HG03139 (cell line): Measurements from ENCODE around the gene NAPA.
"Not testable (repeated sequence)": the region's sequence is repeated elsewhere in the genome, so short reads cannot be mapped to it uniquely, and the experiment has no call there.

Experiments used
- ATAC-seq: cut with Tn5 transposase; IDR thresholded peaks from one replicate; pipeline ENCODE4 v1.9.1; 2021; ENCODE audit not compliant: unreplicated experiment

Gene NAPA

DNA sequence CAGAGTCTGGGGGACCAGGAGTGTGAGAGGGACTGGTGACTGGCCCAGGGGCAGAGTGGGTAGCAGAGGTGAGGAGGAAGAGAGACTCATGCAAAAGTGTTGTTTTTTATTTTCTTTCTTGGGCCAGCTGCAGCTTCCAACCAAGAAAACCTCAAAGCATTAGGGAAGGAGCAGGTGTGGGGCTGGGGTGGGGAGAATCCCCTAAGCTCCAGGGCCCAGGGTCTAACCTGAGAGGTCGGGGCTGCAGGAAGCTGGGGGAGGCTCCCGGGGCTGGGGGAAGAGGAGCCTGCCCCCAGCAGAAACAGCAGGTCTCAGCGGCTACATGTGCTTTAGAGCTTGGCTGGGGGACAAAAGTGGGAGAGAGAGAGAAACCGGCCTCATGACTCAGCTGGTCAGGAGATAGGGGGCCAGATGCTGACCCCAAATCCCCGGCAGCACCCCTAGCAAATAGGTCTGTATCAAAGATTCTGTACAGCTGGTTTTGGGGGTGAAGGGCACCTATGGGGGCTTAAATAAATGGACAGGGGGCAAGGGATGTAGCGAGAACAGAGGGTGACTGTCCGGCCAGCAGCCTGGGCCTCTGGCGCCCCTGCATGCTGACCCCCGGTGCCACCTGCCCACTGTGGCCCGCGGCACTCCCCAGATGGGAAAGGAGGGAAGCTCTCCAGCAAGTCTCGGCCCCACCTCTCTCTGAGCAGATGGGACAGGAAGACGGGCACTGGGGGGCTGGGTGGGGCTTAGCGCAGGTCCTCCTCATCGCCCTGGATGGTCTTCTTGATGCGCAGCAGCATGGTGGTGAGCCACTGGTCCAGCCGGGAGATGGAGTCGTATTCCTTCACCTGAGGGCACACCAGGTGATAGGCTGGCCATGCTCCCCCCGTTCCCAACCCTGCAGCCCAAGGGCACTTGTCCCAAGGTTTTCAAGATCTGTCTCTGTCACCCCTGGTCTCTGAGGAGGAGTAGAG is 27.0 kb downstream of the NAPA start:
- ATAC-seq, result no peak

DNA sequence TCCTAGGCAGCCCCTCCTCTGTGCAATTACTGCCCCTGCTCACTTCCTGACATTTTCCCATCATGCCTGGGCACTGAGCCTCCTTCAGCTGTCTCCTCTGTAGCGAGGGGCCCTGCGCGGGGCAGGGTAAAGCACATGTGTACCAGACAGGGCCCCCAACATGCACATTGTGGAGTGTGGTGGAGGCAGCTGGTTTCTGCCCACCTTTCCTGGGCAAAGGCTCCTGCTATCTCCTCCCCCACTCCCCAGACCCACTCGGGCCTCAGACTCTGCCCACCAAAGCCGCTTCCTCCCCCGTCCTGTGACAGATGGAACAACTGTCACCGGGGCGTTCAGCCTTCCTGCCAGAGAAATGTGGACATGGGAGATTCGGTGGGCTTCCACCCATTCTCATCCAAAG is 28.0 kb downstream of the NAPA start:
- no peak for ATAC-seq

DNA sequence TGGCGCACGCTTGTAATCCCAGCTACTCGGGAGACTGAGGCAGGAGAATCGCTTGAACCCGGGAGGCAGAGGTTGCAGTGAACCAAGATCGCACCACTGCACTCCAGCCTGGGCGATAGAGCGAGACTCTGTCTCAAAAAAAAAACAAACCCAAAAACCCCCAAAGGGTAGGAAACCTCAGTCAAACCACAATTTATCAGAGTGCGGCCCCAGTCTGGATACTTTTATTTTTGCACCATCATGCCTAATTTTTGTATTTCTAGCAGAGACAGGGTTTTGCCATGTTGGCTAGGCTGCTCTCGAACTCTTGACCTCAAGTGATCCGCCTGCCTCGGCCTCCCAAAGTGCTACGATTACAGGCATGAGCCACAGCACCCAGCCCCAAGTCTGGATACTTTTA is 28.6 kb downstream of the NAPA start:
- ATAC-seq, result not testable (repeated sequence)

DNA sequence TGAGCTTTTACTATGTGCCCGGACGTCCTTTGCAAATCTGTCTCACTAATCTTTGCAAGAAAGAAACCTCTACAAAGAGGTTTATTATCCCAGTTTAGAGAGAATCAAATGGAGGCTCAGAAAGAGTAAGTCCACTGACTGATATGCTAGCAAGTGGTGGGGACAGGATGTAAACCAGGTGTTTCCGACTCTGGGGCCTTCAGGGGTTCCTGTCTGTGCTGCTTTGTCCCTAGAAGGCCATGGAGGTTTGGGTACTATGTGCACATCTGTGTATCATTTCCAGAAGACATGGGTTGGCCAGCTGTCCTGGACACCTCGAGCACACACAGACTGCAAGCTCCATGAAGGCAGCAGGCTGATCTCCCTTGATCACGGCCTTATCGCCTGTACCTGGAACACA is 29.7 kb downstream of the NAPA start:
- no peak for ATAC-seq

DNA sequence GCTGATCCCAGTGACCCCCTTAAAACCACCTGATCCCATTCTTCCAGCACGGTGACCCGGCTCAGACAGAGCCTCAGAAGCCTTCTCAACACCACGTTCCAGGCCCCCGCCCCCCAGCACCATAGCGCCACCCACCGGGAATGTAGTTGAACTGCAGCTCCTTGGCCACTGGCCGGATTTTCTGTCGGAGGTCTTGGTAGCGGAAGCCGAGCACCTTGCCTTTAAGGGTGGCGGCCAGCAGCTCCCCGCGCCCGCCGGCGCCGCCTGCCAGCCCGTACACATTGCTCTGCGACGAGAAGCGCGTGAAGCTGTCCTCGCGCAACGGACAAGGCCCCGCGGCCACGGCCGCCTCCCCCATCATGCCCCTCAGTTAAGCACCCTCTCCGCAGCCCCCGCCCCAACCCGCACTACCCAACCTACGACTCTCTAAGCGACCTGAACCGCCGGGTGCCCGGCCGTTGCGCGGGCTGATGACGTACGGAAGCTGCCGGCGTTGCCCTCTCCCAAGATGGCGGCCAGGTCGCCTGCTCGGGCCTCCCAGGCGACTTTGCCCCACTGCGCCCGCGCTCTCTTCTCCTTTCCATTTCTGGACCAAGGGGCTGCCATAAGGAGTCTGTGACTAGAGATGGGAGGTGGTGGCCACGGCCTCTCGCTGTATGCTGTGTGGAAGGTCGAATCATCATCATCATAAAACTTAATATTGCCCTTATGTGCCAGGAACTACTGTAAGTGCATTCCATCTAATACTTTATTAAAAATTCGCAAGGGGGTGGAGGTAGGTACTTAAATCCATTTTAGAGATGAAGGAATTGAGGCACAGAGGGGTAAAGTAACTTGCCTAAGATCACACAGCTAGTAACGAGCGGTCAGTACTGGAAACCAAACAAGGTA is 30.8 kb downstream of the NAPA start, which contains the start of gene KPTN:
KPTN (minus strand) TSS at position 420 of the 891 bp plus-strand sequence; CDS start at position 361, 59 bp downstream.
- ATAC-seq, result peak; percentile 51

DNA sequence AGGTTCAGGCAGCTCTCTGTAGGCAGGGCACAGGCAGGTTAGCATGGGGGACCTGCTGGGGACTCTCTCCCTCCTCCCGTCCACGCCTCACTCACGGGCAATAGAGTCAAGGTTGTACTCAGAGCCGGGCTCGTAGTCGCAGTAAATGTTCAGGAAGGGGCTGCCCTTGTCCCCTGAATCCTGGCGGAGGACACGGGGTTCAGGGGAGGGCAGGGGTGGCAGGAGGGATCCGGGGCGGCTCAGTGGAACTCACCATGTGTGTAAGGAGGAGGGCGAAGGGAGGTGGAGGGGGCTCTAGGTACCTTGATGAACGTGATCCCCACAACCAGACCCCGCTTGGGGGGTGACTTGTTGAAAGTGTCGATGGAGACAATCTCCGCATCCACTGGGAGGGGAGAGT is 31.7 kb downstream of the NAPA start:
- no peak for ATAC-seq

DNA sequence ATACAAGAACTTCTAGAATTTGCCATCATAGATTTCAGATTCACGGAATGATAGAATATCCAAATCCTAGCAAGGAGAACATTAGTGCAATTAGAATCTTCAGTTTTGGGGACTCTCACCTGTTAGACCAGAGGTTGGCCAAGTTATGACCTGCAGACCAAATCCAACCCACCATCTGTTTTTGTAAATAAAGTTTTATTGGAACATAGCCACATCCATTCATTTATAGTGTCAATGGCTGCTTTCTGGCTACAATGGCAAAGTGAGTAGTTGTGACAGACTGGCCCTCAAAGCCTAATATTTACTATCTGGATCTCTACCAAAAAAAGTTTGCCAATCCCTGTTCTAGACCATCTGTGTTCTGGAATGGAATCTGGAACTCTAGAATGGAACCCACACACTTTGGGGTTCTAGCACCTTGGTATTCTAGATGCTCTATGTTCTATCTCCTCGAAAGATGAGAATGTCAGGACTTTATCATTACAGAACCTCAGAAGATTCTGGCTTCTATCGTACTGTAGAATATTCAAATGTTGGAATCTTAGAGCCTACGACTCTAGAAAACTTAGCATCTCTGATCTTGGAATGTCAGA is 33.3 kb downstream of the NAPA start:
- ATAC-seq, result no peak

DNA sequence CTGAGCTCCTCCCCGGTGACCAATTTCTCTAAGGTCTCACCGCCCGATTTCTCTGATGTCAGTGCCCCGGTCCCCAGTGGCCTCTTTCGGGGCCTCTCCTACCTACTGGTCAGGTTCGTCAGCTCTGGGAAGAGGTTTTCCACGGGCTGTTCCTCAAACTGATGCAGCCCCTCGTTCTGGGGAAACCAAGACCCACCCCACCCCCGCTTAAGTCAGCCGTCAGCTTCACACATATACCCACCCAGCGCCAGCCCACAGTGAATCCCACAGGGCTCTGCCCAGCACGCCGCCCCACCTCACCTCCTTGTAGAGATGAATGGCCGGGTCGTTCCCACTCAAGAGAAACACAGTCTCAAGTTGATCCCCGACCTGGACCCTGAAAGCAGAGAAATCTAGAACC is 34.2 kb downstream of the NAPA start:
- ATAC-seq, result no peak

DNA sequence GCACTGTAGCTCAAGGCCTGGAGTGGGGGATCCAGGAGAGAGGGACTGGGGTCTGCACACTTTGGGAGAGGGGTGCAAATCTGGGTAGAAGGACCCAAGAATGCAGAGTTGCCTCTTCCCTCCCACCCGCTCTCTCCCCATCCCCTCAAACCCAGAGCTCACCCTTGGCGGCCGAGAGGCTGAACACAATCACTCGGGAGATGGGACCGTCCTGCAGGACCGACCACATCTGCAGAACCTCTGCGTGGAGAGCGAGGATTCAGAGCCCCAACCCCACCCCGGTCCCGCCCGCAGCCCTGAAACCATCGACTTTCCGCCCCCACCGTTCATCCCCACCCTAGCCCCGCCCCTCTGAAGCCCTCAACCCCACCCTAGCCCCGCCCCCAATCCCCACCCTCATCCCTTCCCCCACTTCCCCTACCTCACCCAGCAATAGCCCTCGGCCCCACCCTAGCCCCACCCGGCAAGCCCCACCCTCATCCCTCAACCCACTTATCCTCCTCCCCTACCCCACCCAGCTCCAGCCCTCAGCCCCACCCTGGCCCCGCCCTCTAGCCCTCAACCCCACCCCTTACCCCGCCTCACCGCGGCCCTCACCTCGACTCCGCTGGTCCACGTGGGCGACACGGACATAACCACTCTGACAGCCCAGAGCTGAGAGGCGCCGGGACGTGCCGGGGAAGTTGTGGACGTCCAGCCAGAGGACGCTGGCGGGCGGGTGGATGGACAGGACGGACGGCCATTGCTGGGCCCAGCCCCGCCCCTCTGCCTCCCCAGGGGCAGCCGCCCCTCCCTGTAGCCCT is 35.0 kb downstream of the NAPA start:
- no peak for ATAC-seq

DNA sequence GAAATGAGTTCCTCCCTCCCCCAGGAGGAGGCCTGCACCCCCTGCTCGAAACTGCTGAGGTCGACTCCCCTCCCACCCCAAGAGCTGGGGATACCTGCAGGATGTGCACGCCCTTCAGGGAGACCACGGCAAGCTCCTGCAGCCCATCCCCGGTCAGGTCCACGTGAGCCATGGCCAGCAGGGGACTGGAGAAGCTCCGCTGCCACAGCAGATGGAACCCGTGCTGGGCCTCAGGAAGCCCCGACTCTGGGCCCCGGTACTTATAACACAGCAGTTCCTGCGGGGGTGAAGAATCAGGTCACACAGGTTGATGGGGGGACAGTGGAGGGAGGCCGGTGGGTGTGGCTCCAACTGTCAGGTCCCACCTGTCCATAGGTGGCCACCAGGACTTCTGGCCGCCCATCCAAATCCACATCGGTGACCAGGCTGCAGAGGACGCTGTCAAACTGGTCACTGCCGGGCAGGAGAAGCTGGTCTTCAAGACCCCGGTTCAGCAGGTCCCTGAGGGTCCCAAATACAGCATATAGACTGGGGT is 38.4 kb downstream of the NAPA start:
- ATAC-seq, result no peak

DNA sequence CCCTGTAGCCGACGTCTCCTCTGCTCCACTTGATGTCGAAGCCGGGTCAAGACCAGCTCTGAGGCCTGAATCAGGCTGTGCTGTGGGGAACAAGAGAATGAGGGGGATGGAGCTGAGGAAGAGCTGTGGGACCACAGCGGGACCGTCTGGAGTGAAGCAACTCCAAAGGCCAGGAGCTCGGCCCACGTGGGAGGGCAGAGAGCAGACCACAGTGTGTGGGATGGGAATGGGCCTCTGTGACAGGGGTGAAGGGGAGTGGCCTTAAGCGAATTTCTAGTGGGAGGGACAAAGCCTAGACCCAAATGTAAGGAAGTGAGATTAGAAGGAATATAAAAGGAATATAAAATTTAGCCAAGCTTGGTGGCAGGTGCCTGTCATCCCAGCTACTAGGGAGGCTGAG is 39.4 kb downstream of the NAPA start:
- ATAC-seq, result no peak

DNA sequence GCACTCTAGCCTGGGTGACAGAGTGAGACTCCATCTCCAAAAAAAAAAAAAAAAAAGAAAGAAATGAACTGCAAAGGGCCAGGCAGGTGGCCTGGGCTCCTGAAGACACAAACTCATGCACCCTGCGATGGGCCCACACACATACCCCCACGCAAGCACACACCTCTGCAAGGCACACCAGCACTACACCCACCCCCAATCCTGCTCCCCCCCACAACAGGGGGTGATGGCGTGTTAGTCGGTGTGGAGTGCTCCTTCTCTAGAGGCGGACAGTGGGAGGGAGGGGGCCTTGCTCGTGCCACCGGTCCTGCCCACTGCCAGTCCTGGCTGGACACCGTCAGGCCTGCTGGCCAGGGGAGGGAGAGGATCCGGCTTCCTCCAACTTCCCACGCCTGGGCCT is 41.5 kb downstream of the NAPA start:
- ATAC-seq, result no peak

DNA sequence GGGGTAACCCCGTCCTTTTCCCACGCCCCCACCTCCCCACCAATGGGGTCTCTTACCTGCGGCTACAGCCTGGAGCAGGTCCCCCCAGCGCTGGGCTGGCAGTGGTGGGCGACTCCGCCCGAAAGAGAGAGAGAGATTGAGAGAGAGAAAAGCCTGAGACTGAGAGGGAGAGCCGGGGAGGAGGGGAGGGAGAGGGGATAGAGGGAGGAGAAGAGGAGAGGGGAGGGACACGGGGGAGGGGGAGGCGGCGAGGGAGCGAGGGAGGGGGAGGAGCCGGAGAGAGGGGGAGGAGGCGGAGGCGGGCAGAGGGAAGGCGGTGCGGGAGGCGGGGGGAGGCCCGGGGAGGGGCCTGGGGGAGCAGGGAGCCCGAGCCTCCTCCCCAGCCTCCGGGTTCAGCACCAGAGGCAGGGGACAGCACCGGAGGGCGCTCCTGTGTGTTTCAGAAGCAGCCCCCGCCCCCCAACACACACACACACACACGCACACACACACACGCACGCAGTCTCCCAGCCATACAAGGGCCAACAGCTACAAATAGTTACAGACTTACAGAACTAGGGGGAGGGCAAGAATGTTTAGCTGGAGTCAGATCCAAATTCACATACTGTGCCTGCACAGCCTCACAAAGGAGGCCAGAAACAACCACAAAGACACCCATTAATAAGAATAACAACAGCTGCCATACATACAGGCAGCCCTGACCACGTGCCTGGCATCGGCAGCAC is 43.0 kb downstream of the NAPA start, which contains the start of gene SLC8A2:
SLC8A2 (minus strand) TSS at position 161 of the 725 bp plus-strand sequence. CDS start 5,490 bp downstream, outside the sequence.
- ATAC-seq, result no peak

DNA sequence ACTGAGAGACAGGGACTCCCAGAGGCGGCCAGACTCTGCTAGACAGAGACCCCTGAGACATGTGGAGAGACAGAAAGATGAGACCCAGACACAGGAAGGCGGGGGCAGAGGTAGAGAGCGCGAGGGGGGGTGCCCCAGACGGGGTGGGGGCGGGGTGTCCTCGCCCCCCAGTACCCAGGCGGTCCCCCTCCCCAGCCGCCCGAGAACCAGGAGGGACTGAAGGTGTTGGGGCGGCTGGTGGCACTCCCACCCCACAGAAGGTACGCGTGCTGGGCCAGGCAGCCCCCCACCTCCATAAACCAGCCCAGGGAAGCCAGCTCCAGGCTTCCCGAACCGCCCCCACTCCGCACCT is 43.5 kb downstream of the NAPA start:
- no peak for ATAC-seq

DNA sequence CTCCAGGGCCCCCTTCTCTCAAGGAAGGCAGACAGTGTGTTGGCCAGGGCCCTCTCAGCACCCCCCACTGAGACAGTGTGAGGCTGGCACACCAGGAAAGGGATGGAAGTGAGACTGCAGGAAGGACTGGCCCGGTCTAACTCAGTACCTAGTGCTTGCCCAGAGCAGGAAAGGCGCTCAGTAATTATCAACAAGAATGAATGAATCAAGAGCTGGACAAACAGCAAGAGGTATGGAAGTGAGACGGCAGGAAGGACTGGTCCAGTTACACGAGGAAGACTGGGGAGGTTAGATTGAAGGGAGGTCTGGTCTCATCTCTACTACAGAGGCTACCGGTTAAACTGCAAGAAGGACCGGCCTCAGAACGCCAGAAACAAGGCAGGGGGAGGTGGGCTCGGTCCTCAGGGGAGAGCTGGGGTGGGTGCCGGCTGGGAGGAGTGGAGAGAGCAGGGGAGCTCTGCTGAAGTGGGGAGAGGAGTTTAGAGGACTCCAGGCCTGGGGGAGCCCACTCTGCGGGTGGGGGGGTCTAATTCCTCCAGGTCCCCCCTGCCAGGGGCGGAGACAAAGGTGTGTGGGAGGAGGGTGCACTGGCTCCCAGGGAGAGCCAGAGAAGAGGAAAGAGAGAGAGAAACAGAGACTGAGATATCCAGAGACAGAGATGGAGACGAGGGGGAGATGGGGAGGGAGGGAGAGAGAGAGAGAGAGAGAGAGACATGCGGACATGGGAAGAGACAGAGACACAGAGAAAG is 44.2 kb downstream of the NAPA start:
- no peak for ATAC-seq

DNA sequence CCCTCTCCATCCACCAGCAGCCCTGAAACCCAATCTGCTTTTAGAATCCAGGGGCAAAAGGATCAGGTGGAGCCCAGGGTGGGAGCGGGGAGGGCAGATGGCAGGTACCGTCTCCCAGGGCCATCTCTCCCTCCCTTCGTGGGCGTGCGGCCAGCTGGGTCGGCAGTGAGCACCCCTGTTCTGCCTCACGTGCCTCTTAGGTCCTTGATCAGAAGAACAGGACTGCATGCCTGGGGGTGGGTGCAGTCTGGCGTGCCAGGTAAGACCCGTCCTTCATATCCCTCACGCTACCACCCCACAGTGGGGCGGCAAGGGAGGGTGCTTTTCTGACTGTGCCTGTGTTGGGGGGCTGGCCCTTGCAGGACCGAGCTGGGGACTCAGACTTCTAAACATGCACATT is 45.1 kb downstream of the NAPA start:
- ATAC-seq, result no peak

DNA sequence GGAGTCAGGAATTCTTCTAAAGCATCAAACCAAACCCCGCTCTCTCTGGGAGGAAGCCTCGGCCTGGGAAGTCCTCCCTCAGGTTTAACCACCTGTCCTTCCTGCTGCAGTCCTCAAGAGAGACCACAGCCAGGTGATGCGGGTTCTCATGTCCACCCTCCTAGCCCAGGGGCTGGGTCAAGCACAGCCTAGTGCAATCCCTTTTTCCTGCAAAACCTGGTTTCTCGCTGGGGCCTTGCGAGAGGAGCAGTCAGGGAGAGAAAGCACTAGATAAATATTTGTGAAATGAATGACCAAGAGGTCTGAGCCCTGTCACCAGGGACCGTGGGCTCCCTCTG is 45.5 kb downstream of the NAPA start:
- no peak for ATAC-seq

DNA sequence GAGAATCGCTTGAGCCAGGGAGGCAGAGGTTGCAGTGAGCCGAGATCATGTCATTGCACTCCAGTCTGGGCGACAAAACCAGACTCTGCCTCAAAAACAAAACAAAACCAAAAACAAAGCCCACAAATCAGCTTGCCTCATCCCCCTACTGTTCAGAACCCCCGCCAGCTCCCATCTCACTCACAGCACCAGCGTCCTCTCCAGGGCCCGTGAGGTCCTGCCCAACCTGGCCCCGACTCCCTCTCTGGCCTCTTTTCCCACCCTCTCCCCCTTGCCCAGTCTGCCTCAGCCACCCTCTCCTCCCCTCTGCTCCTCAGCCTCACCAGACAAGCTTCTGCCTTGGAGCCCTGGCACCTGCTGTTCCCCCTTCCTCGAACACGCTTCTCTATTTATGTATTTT is 46.9 kb downstream of the NAPA start:
- ATAC-seq, result no peak

DNA sequence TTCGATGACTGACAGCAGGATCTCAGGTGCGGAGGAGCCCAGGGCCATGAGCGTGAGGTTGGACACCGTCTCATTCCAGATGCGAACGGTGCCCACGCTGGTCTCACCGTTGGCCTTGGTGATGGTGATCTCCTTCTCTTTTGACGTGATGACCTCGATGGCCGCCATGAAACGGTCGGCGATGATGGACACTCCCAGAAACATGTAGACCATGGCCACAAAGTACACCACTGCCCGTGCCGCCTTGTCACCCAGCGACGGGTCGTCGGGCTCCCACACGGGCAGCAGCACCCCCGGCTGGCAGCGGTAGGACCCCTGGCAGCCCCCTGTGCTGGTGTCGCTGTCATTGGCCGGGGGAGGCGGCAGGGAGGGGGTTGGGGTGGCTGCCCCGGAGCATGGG is 48.9 kb downstream of the NAPA start:
- no peak for ATAC-seq
